Hematopoietic multipotent progenitor cell (in vitro differentiated cells): Measurements from ENCODE around the gene CACNB2. TPM values are rescaled to one million over a fixed set of nuclear protein-coding genes. Genes with fewer than 3 reads are reported as not detected.
"Not testable (repeated sequence)": the region's sequence is repeated elsewhere in the genome, so short reads cannot be mapped to it uniquely, and the experiment has no call there.

Source experiments
- DNase-seq, 3 donors: peaks; one replicate each; pipeline ENCODE4 v3.0.0-alpha.2; 2011 to 2015; ENCODE audit warnings: low read depth in 2 of 3, low spot score in 2 of 3
- total RNA-seq: library from RNA; depleted of rRNA; stranded (reverse); fragments of >200 nt; gene quantifications from one replicate; pipeline ENCODE4 v1.2.3, GENCODE V29; 2012

Gene CACNB2
- total RNA-seq, 1 donor, result 11.6 TPM

DNA sequence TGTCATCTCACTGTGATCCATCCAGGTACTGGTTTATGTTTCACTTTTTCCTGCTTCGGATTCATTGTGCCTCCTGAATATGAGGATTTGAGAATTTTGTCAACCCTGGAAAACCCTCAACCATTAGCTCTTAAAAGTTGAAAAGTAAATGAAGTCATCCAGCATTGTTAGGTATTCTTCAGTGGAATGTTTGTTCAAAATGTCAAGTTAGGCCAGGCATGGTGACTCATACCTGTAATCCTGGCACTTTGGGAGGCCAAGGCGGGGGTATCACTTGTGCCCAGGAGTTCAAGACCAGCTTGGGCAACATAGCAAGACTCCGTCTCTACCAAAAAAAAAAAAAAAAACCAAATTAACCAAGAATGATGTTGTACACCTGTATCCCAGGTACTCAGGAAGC is 289.1 kb downstream of the CACNB2 start:
- no peak for DNase-seq

DNA sequence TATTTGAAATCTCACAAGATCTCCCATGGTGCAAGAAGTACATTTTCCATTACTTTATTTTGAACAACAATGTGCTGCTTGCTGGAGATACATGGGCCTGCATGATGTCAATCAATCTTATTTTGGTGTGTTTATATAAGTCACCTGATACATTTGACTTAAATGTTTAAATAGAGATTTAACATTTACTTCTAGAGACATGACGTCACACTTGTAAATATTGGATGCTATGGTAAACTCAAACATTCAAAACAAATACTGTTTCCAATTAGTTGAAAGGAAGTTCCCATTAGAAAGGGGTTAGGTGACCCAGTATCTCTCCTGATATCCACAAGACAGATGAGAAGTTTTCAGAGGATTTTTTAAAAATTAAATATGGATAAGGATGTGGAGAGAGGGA is 296.7 kb downstream of the CACNB2 start:
- no peak for DNase-seq

DNA sequence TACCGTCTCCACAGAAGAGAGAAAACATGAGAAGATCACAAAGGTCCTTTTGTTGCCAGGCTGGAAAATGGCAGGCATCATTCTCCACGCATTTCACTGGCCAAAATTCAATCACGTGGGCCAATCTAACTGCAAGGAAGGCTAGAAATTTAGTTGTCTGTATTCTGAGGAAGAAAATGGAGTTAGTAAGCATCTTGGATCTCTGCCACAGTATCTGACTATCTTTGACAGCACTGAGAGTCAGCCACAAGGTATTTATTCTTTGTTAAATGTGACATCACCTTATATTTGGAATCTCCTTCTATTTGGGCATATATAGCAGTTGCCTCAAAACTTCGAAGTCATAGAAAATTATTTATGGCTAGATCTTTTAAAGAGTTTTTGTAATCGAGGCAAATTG is 297.3 kb downstream of the CACNB2 start:
- no peak for DNase-seq

DNA sequence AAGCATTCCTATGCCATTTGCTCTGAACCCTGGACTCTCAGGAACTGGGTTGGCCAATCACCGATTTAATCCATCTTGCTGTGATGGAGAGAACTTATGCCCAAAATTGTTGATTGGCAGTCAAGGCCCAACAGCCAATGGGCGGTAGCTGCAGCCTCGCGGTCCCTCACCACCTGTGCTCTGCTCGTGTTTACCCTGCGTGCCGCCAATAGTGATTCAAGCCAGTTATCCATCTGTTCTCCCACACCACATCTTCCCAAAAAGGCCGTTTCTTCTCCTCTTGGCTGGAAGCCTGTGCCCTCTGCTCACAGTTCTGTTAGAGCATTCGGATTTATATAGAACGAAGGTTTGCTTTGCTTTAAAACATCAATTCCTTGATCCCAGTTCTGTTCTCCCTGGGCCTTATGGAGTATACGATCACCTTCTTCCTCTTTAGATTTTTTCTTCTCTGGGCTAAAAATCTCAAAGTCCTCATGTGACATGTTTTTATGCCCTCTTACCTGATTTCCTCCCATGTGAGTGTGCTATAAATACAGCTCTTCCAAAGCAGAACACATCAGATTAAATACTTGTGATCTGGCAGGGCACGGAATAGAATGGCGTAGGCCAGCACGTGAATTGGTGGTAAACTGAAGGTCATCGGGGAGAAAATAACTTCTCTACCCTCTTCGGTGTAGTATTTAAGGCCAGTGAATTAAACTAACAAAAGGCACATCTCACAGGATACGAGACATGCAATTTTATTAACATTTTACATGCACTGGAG is 298.3 kb downstream of the CACNB2 start:
- DNase-seq, result no peak

DNA sequence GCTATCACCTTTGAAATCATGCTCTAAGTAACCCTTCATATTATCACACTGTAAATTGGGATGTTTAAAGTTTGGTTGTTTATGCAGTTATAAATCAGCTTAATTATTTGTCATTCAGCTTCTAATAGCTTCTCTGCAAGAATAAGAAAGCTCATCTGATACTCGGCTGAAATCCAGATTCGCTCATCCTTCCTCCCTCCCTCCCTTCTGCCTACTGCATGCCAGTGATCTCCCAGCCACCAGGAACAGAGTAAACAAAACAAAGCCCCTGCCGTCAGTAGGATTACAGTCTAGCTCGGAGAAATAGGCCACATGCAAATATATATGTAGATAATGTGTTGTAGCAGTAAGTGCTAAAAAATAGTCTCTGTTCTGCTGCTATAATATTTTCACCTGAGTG is 299.4 kb downstream of the CACNB2 start:
- no peak for DNase-seq

DNA sequence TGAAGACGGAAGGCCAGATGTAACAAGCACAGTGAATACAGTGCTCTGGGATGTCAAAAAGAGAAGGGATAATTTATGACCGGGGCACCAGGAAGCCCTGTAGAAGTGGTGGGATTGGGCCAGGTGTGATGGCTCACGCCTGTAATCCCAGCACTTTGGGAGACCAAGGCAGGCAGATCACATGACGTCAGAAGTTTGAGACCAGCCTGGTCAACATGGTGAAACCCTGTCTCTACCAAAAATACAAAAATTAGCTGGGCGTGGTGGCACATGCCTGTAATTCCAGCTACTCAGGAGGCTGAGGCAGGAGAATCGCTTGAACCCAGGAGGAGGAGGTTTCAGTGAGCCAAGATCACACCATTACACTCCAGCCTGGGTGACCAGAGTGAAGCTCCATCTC is 305.4 kb downstream of the CACNB2 start:
- not testable (repeated sequence) for DNase-seq

DNA sequence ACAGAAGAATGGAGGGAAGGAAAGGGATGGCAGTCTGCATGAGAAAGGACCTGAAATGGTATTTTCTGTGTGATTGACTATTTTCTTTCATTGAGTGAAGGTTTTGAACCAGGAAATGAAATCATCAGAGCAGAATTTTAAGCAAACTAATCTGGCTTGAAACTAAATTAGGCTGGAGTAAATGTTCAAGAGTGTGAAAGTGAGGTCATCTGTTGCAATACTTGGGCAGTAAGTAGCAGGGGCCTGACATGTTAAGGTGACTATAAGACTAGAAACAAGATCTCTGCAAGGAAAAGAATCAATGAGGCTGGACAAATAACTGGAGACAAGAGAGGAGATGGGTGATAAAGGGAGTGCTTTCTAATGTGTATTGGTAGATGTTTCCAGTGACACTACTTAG is 306.0 kb downstream of the CACNB2 start:
- no peak for DNase-seq

DNA sequence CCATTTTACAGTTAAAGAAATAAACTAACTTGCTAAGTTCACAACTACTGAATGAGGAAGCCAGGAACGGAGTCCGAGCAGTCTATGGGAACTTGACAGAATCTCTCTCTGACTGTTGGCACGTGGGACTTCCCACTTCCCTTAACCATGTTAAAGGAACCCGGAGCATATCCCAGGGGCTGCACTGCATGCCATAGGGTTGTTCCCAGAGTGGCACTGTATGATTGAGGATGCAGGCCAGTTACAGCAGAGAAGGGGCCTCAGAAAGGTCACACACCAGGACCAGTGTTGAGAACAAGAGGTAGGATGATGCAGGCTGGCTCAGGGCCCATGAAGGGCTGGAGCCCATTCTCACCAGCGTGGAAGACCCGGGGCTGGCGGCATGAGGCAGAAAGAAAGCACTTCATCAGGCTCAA is 309.4 kb downstream of the CACNB2 start:
- DNase-seq, result no peak

DNA sequence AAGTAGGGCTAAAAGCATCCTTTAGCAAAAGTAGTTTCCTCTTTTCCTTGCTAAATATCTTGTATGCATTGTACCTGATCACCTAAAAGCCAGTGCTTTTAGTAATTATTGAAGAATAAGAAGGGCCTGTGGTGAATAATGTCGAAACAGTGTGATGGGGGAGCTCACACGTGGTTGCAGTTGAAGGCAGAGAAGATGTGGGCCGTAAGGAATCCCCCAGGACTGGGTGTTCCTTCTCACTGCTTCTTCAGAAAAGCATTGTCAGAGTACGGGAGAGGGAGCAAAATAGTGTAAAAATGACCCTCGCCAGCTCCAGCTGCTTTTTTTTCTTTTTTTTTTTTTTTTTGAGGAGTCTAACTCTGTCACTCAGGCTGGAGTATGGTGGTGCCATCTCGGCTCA is 310.1 kb downstream of the CACNB2 start:
- no peak for DNase-seq

DNA sequence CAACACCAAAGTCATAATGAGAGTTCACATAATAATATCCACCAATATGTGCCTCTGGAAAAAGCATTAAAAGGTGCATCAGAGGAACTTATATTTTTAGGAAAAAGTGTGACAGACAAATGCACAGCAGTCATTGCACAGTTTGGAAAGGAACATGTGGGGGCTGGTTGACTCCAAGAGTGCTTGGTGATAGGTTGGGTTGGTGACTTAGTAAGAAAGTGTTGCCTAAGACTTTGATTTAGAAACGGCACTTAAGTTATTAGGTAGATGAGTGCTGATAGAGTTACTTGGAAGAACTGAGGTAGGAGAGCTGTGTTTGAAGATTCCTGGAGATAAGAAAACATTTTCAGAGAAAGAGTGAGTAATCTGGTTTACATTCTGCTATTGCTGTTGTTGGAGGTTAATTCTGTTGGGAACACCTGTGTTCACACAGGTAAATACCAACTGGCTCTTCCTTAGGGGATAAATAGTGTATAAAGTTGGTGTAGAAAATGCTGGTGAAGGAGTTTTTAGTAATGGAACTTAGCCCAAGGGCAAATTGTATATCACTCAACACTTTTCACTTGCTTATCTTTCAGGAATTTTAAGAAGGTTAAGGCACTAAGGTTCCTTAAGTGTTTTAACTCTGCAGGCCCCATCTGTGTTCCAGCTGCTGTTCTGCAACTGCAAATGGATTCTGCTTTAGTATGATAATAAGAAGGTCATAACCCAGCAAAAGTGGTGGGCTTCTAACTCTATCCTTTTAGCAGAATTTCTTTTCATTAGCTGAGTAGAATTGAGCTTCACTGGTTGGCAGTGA is 315.1 kb downstream of the CACNB2 start:
- DNase-seq, result no peak

DNA sequence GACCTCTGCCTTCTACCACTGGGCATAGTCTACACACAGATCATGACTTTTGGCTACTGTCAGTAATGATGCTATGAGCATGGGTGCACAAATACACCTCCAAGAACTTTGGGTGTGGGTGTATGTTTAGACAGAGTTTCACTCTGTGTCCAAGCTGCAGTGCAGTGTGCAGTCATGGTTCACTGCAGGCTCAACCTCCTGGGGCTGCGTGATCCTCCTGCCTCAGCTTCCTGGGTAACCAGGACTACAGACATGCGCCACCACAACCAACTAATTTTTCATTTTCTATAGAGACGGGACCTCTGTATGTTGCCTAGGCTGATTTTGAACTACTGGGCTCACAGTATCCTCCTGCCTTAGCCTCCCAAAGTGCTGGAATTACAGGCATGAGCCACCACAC is 316.8 kb downstream of the CACNB2 start:
- DNase-seq, result no peak

DNA sequence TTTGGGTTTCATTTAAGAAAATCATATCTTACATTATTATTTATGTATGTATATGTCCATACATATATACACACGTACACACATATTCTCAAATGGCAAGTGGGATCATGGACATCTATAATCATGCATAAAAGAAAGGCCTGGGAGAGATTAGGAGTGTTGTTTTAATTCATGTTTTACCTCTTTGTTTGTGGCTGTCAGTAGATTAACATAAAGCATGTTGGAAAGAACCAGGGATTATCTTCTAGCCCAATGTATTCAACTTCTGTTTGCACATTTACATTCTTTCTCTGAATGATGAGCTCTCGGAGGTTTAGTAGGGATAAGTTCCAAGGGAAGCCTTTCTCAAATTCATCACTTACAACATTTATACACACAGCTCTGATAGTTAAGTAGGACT is 319.8 kb downstream of the CACNB2 start:
- no peak for DNase-seq

DNA sequence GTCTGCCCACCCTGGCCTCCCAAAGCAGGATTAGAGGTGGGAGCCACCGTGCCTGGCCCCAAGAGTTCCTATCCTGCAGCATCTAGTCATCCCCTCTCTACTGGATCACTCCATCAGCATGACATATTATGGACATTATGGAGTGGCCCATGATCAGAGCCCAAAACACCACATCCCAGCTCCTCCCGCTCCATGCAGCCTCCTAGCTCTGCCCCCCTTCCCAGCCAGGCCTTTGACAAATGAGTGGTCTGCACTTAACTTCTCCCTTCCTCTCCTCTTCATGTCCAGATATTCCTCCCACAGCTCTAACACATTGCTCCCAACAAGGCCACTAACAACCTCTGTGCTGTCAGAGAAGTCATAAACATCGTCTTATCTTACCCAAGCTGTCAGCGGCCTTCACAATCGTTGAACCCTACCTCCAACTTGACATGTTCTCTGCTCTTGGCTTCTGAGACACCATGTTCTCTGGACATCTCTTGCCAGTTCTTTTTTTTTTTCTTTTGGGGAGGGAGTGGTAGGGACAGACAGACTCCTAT is 323.5 kb downstream of the CACNB2 start:
- DNase-seq, result no peak

DNA sequence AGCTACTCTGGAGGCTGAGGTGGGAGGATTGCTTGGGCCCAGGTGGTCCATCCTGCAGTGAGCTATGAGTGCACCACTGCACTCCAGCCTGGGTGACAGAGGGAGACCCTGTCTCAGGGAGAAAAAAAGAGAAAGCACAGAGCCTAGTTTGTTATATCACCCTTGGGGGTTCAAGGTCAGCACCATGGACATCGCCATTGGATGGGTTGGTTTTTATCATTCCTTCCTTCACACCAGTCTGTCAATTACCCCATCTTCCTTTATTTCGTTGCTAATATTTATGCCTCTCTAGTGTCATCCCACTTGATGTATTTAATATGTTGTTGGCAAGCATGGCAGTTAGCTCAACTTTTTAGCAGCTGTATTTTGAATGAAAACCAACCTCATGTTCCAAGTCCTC is 328.9 kb downstream of the CACNB2 start:
- DNase-seq, result no peak

DNA sequence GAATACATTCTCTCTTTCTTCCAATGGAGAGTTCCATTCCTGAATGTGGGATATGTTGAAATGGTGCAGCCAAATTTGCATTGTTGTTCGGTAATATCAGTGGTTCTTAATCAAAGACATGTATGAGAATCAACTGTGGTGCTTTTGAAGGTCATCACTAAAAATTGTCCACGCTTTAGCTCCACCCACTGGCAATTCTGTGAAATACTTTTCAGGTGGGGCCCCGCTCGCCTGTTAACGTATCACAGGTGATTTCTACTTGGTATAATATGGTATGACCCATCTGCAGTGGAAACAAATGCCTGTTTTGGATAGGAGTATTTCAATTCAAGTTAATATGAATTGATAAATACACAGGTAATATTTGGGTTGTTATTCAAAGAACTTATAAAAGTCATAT is 332.8 kb downstream of the CACNB2 start:
- DNase-seq, result no peak

DNA sequence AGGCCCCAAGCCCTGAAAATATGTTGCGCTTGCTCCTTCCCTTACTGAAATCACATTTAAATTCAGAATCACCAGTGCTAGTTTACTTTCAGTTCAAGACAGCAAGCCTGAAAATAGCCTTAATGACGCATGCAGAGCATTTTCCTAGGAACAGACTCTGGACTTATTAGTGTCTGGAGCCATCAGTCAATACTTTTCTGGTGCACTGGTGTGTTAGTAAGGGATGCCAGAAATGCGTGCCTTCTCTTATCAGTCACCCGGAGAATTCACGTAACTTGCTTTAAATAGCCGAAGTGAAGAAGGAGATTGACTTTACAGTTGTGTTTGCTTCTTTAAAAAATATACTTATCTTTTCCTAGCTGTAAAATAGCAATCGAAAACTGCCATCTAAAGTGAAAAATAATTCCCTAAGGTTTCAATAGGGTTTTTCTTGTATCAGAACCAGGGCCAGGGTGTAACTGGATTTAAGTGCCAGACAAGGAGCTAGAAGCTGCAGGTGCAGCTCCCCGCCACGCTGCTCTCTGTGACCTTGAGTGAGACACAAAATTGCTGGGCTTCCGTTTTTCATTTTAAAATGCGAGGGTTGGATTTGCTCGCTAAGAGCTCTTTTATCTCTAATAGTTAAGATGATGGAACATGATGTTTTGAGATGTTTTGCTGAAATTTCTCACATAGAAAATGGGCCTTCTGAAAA is 333.3 kb downstream of the CACNB2 start:
- DNase-seq, result no peak

DNA sequence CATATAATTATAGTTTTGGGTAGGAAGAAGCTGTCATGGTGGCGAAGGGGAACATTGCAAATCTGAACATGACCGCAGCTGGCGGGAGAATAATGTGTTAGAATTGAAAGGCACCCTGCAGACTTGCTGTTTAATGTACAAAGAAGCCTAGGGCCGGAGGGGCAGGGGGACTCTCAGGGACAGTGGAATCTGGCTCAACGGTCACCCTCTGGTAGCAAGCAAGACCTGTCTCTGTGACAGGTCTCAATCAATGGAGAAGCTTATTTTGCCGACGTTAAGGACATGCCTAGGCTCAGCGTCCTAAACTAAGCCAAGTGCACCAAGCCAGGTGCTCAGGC is 333.9 kb downstream of the CACNB2 start:
- DNase-seq, result no peak

DNA sequence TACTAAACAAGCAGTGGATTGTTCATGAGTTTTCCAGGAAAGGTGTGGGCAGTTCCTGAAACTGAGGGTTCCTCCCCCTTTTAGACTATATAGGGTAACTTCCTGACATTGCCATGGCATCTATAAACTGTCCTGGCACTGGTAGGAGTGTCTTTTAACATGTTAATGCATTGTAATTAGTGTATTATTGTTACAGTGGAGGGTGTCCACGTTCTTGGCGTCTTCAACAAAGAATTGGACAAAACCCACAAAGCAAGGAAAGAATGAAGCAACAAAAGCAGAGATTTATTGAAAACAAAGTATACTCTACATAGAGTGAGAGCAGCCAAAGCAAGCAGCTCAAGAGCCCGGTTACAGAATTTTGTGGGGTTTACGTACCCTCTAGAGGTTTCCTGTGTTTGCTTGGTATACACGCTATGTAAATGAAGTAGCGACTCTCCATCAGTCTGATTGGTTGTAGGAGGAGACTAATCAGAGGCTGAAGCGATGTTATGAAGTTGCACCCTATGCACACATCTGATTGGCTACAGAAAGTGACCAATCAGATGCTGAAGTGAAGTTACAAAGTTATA is 335.9 kb downstream of the CACNB2 start:
- no peak for DNase-seq

DNA sequence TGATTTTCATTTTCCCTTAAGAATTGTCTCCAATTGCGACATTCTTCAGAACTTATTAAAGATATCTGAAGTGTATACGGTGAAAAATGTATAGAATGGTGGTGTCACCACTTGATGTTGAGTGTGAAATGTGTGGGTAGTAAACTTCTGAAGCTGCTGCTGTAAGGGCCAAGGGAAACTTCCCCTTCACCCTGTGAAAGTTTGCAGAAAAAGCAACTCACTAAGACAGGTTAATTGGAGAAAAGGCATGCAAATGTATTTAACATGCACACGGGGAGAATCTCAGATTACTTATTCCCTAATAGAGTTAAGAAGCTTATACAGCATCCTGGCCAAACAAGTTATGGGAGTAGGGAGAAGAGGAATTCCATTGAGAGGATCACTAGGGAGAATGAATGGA is 338.1 kb downstream of the CACNB2 start:
- DNase-seq, result no peak

DNA sequence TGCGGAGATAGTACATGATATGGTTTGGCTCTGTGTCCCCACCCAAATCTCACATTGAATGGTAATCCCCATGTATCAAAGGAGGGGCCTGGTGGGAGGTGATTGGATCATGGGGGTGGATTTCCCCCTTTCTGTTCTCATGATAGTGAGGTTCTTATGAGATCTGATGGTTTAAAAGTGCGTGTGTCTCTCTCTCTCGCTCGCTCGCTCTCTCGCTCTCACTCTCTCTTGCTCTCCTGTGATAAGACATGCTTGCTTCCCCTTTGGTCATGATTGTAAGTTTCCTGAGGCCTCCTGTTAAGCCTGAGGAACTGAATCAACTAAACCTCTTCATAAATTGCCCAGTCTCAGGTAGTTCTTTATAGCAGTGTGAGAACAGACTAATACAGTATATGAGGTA is 339.3 kb downstream of the CACNB2 start:
- no peak for DNase-seq

DNA sequence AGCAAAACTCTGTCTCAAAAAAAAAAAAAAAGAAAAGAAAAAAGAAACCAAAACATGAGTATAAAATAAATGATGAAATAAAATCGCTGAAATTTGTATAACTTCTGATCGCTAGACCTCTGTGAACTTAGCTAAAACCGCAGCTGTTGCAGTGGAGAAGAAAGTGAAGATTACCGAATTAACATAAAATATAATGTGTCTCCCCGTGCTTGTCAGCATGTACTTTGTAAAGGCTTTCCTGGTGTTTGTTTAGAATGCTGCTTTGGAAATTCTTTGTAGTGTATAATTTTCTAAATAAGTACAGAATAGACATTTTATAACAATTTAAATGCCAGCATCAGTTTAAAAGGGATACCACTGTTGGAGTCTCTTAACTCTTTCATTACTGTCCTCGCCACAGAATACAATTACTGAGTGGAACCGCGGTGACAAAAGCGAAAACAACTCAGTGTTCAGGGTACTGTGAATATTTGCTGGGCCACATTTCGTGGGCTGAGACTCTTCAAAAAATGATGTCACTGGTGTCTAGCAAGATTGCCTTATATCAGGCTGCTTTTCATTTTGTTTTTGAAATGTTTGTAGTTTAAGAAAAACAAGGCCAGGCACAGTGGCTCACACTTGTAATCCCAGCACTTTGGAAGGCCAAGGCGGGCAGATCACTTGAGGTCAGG is 343.4 kb downstream of the CACNB2 start:
- no peak for DNase-seq
